Stimulated activated CD8-positive, alpha-beta memory T cell treated with anti-CD3 and anti-CD28 coated beads, Interleukin-4, amount 100 ng/mL, for 24 hours (primary cell): ENCODE measurements around the gene MICAL2.
A peak's percentile ranks its signal among the peaks of the same experiment; 100 is the strongest.

Experiments used
- DNase-seq: peaks from one replicate; pipeline ENCODE4 v3.0.0-alpha.2; 2020; ENCODE audit warnings: low read depth

Gene MICAL2

GRCh38 chr11:12211331-12212065 is 101.1 kb downstream of the MICAL2 start:
- DNase-seq: no peak

GRCh38 chr11:12212174-12212820 is 101.9 kb downstream of the MICAL2 start:
- DNase-seq: no peak

- no peak for DNase-seq
Measured at GRCh38 chr11:12212821-12213185, 102.4 kb downstream of the MICAL2 start.

GRCh38 chr11:12213883-12214282 is 103.5 kb downstream of the MICAL2 start:
- DNase-seq: no peak

GRCh38 chr11:12214751-12215150 is 104.4 kb downstream of the MICAL2 start:
- no peak for DNase-seq

GRCh38 chr11:12215181-12215593 is 104.8 kb downstream of the MICAL2 start:
- no peak for DNase-seq

GRCh38 chr11:12216041-12216451 is 105.7 kb downstream of the MICAL2 start:
- no peak for DNase-seq

GRCh38 chr11:12216671-12217374 is 106.4 kb downstream of the MICAL2 start:
- no peak for DNase-seq

GRCh38 chr11:12217879-12218278 is 107.5 kb downstream of the MICAL2 start:
- DNase-seq: no peak

- DNase-seq: no peak
Measured at GRCh38 chr11:12218909-12219308, 108.5 kb downstream of the MICAL2 start.

- DNase-seq: no peak
Measured at GRCh38 chr11:12219757-12220156, 109.4 kb downstream of the MICAL2 start.

- DNase-seq: no peak
Measured at GRCh38 chr11:12220305-12220704, 109.9 kb downstream of the MICAL2 start.

GRCh38 chr11:12221051-12221535 is 110.7 kb downstream of the MICAL2 start:
- no peak for DNase-seq

- DNase-seq: no peak
Measured at GRCh38 chr11:12222055-12222792, 111.8 kb downstream of the MICAL2 start.

GRCh38 chr11:12223771-12224536 is 113.6 kb downstream of the MICAL2 start:
- DNase-seq: no peak

- peak; percentile 84 for DNase-seq
Measured at GRCh38 chr11:12224537-12224893, 114.1 kb downstream of the MICAL2 start.

- DNase-seq: no peak
Measured at GRCh38 chr11:12225046-12225739, 114.8 kb downstream of the MICAL2 start.

- no peak for DNase-seq
Measured at GRCh38 chr11:12226093-12226492, 115.7 kb downstream of the MICAL2 start.

- no peak for DNase-seq
Measured at GRCh38 chr11:12229450-12230229, 119.2 kb downstream of the MICAL2 start.

- no peak for DNase-seq
Measured at GRCh38 chr11:12232160-12232559, 121.8 kb downstream of the MICAL2 start.
